PC-3 (cell line): ENCODE data around the gene CAPG. TPM values are rescaled to one million over a fixed set of nuclear protein-coding genes. Genes with fewer than 3 reads are reported as not detected.

Experiments
- ATAC-seq: fragments of 200-7000 bp; cut with Tn5 transposase; 2 replicates; pipeline ENCODE4 v1.9.1; 2020; ENCODE audit warnings: mild to moderate bottlenecking, moderate library complexity
- BruUV-seq: library from RNA; stranded (reverse); fragments of 400-500 nt; replicated peaks from 2 replicates; lab custom pipeline; 2021; lab: Mats Ljungman, UMichigan
- CTCF ChIA-PET: fragments of 300-600 bp; sonication (Branson Sonifier 250); formaldehyde crosslinking; loops from one replicate; lab custom pipeline; 2022; ENCODE audit warnings: antibody characterized with exemption; lab: Charles Lee
- POLR2A ChIA-PET: fragments of 300-600 bp; sonication (Branson Sonifier 250); formaldehyde crosslinking; loops from one replicate; lab custom pipeline; 2022; ENCODE audit warnings: antibody characterized with exemption; ENCODE audit not compliant: unreplicated experiment; lab: Charles Lee
- DNase-seq: peaks from one replicate; pipeline ENCODE4 v3.0.0-alpha.2; 2015
- H2AFZ ChIP-seq: fragments of 300-600 bp; sonication (generic); 2 replicates; pipeline ENCODE4 v1.6.0; 2016; ENCODE audit warnings: antibody characterized with exemption, low read length
- H3F3A ChIP-seq: fragments of 300-600 bp; sonication (generic); one replicate; pipeline ENCODE4 v1.6.0; 2017; ENCODE audit warnings: antibody characterized with exemption, low read length, control low read depth, mild to moderate bottlenecking; ENCODE audit not compliant: unreplicated experiment
- H3K27ac ChIP-seq: fragments of 300-600 bp; sonication (generic); 2 replicates; pipeline ENCODE4 v1.5.1; 2016; ENCODE audit warnings: mild to moderate bottlenecking, low read length
- H3K27me3 ChIP-seq: fragments of 300-600 bp; sonication (generic); 2 replicates; pipeline ENCODE4 v1.6.1; 2016; ENCODE audit warnings: low read length, mixed read lengths
- H3K36me3 ChIP-seq: fragments of 300-600 bp; sonication (generic); 2 replicates; pipeline ENCODE4 v1.6.1; 2016; ENCODE audit warnings: low read depth, mixed run types, low read length, mixed read lengths
- H3K4me1 ChIP-seq: fragments of 300-600 bp; sonication (generic); 2 replicates; pipeline ENCODE4 v1.5.1; 2016; ENCODE audit warnings: low read length; ENCODE audit not compliant: insufficient read depth
- H3K4me2 ChIP-seq: fragments of 300-600 bp; sonication (generic); 2 replicates; pipeline ENCODE4 v1.6.0; 2016; ENCODE audit warnings: low read length
- H3K4me3 ChIP-seq: fragments of 300-600 bp; sonication (generic); 2 replicates; pipeline ENCODE4 v1.5.1; 2016; ENCODE audit warnings: mild to moderate bottlenecking, low read length, mixed read lengths
- H3K79me2 ChIP-seq: fragments of 300-600 bp; sonication (generic); 2 replicates; pipeline ENCODE4 v1.6.1; 2017; ENCODE audit warnings: low read length, mixed read lengths
- H3K9ac ChIP-seq: fragments of 300-600 bp; sonication (generic); 2 replicates; pipeline ENCODE4 v1.6.0; 2016; ENCODE audit warnings: mild to moderate bottlenecking, low read length
- H3K9me2 ChIP-seq: fragments of 300-600 bp; sonication (generic); replicated peaks from 2 replicates; pipeline ENCODE4 v1.6.1; 2016; ENCODE audit warnings: mixed run types, low read length, mixed read lengths
- H3K9me3 ChIP-seq: fragments of 300-600 bp; sonication (generic); 2 replicates; pipeline ENCODE4 v1.6.1; 2016; ENCODE audit warnings: low read length, mixed read lengths
- H4K20me1 ChIP-seq: fragments of 300-600 bp; sonication (generic); 2 replicates; pipeline ENCODE4 v1.6.1; 2016; ENCODE audit warnings: low read length, mixed read lengths
- CTCF ChIP-seq: fragments of 300-600 bp; sonication (generic); conservative IDR thresholded peaks from 2 replicates; pipeline ENCODE4 v1.5.1; 2017; ENCODE audit warnings: antibody characterized with exemption, low read depth, mild to moderate bottlenecking, low read length
- EZH2 ChIP-seq: fragments of 300-600 bp; sonication (generic); IDR thresholded peaks from one replicate; pipeline ENCODE4 v1.6.1; 2017; ENCODE audit warnings: antibody characterized with exemption, mild to moderate bottlenecking, low read length; ENCODE audit not compliant: unreplicated experiment
- EZH2phosphoT487 ChIP-seq: fragments of 300-600 bp; sonication (generic); IDR thresholded peaks from 2 replicates; pipeline ENCODE4 v1.6.1; 2018; ENCODE audit warnings: mild to moderate bottlenecking, antibody characterized with exemption, low read length, borderline replicate concordance
- intact Hi-C: fragments of 100-400 bp; cut with micrococcal nuclease; formaldehyde crosslinking; loops from 2 replicates; pipeline ENCODE4 v1.9.0; 2023
- total RNA-seq: library from RNA; depleted of rRNA; stranded (reverse); fragments of >200 nt; gene quantifications from 2 replicates; pipeline ENCODE4 v1.2.3, GENCODE V29; 2014

Gene CAPG
- total RNA-seq, 1 experiment from 2014 or later: 221 TPM

GRCh38 chr2:85413592-85414420 is 3.6 kb upstream of the CAPG start:
- Histone ChIP-seq H3K27ac (no peak overlapping the region), H3K27me3 (no peaks in the 10 kb centered on the region), H3K9ac (no peak overlapping the region), H3K4me1 (peaks cover 33% of the 10 kb centered on the region), H3K9me2 (no peaks in the 10 kb centered on the region), H3F3A (no peaks in the 10 kb centered on the region), H3K36me3 (no peaks in the 10 kb centered on the region), H3K4me2 (no peak overlapping the region), H3K4me3 (no peak overlapping the region), H3K79me2 (peaks cover 12% of the 10 kb centered on the region), H2AFZ (no peak overlapping the region), H3K9me3 (no peaks in the 10 kb centered on the region), H4K20me1 (no peaks in the 10 kb centered on the region)
- BruUV-seq: no TSS peak
- intact Hi-C loops: no loop called here
- DNase-seq (no peak), ATAC-seq (no peak)
- ChIA-PET POLR2A (interaction anchor here (0.6 kb wide), 1 partner anchor 137 kb away, joined by 4 read pairs; no protein-coding TSS in a partner anchor), CTCF (interaction anchor here (0.6 kb wide), 1 partner anchor 511 kb away, joined by 3 read pairs; no protein-coding TSS in a partner anchor)
- TF ChIP-seq EZH2phosphoT487 (no peak), EZH2 (no peak), CTCF (no peak)

- Histone ChIP-seq H3K9me2 (no peaks in the 10 kb centered on the region), H3K36me3 (no peaks in the 10 kb centered on the region), H3K9ac (0 out of 2 replicates have a peak overlapping the region, but pooled peaks have one; percentile 71), H3F3A (no peaks in the 10 kb centered on the region), H3K4me3 (no peak overlapping the region), H3K27me3 (no peaks in the 10 kb centered on the region), H3K4me1 (peaks cover 27% of the 10 kb centered on the region), H4K20me1 (no peaks in the 10 kb centered on the region), H3K79me2 (peaks cover 20% of the 10 kb centered on the region), H2AFZ (no peak overlapping the region), H3K9me3 (no peaks in the 10 kb centered on the region), H3K4me2 (no peak overlapping the region), H3K27ac (peak overlapping the region; percentile 80; the same call in 1 of the 2 replicates)
- ATAC-seq: no peak
- POLR2A ChIA-PET: interaction anchor here (0.6 kb wide), 1 partner anchor 426 kb away, joined by 13 read pairs; no protein-coding TSS in a partner anchor
- intact Hi-C loops: no loop called here
- no TSS peak for BruUV-seq
- DNase-seq: no peak
- CTCF ChIA-PET: no interaction called here
- no peak for TF ChIP-seq EZH2phosphoT487
- TF ChIP-seq CTCF: no peak
- TF ChIP-seq EZH2: no peak
These were observed 1.2 kb upstream of the CAPG start for GRCh38 chr2:85411405-85411748.
